ENCODE measurements around the gene GNAZ.

GNAZ gene

GRCh38 chr22:23115825-23116494 is 45.6 kb downstream of the GNAZ start:
- Histone ChIP-seq H3K36me3 (ENCODE audit: control insufficient read depth in 2 of 2, insufficient read depth in 2 of 2, low read length in 2 of 2) (no peaks in the 10 kb centered on the region), H3K4me1 (ENCODE audit: control insufficient read depth in 2 of 2, insufficient read depth in 2 of 2, low read length in 2 of 2) (no peaks in the 10 kb centered on the region), H3K27ac (ENCODE audit: low read depth in 2 of 2, low read length in 2 of 2) (no peak overlapping the region), H3K27me3 (ENCODE audit: control insufficient read depth in 2 of 2, insufficient read depth in 2 of 2, low read length in 2 of 2) (no peaks in the 10 kb centered on the region), H3K9me3 (ENCODE audit: control insufficient read depth in 2 of 2, low read length in 2 of 2) (no peaks in the 10 kb centered on the region), H3K4me3 (ENCODE audit: low read length in 2 of 2) (no peak overlapping the region), H3K9ac (ENCODE audit: low read depth in 1 of 2, low read length in 2 of 2) (no peak overlapping the region)

- H3K4me3 ChIP-seq (ENCODE audit: low read length in 2 of 2) = no peak overlapping the region
- no peaks in the 10 kb centered on the region for H3K9me3 ChIP-seq (ENCODE audit: control insufficient read depth in 2 of 2, low read length in 2 of 2)
- no peaks in the 10 kb centered on the region for H3K27me3 ChIP-seq (ENCODE audit: control insufficient read depth in 2 of 2, insufficient read depth in 2 of 2, low read length in 2 of 2)
- H3K4me1 ChIP-seq (ENCODE audit: control insufficient read depth in 2 of 2, insufficient read depth in 2 of 2, low read length in 2 of 2) = no peaks in the 10 kb centered on the region
- H3K27ac ChIP-seq (ENCODE audit: low read depth in 2 of 2, low read length in 2 of 2) = no peak overlapping the region
- no peak overlapping the region for H3K9ac ChIP-seq (ENCODE audit: low read depth in 1 of 2, low read length in 2 of 2)
- no peaks in the 10 kb centered on the region for H3K36me3 ChIP-seq (ENCODE audit: control insufficient read depth in 2 of 2, insufficient read depth in 2 of 2, low read length in 2 of 2)
Observed at GRCh38 chr22:23116506-23117263, 46.4 kb downstream of the GNAZ start.

GRCh38 chr22:23117275-23117674 is 47.0 kb downstream of the GNAZ start:
- Histone ChIP-seq H3K4me1 (ENCODE audit: control insufficient read depth in 2 of 2, insufficient read depth in 2 of 2, low read length in 2 of 2) (no peaks in the 10 kb centered on the region), H3K27ac (ENCODE audit: low read depth in 2 of 2, low read length in 2 of 2) (no peak overlapping the region), H3K9ac (ENCODE audit: low read depth in 1 of 2, low read length in 2 of 2) (no peak overlapping the region)

GRCh38 chr22:23117891-23118646 is 47.8 kb downstream of the GNAZ start:
- H3K9ac ChIP-seq (ENCODE audit: low read depth in 1 of 2, low read length in 2 of 2) = no peak overlapping the region
- H3K4me1 ChIP-seq (ENCODE audit: control insufficient read depth in 2 of 2, insufficient read depth in 2 of 2, low read length in 2 of 2) = no peaks in the 10 kb centered on the region
- H3K9me3 ChIP-seq (ENCODE audit: control insufficient read depth in 2 of 2, low read length in 2 of 2) = no peaks in the 10 kb centered on the region
- no peaks in the 10 kb centered on the region for H3K27me3 ChIP-seq (ENCODE audit: control insufficient read depth in 2 of 2, insufficient read depth in 2 of 2, low read length in 2 of 2)
- no peak overlapping the region for H3K27ac ChIP-seq (ENCODE audit: low read depth in 2 of 2, low read length in 2 of 2)
- no peaks in the 10 kb centered on the region for H3K36me3 ChIP-seq (ENCODE audit: control insufficient read depth in 2 of 2, insufficient read depth in 2 of 2, low read length in 2 of 2)
- H3K4me3 ChIP-seq (ENCODE audit: low read length in 2 of 2) = no peak overlapping the region

More at GRCh38 chr22:23117275-23117674, 47.0 kb downstream of the GNAZ start:
- no peaks in the 10 kb centered on the region for H3K27me3 ChIP-seq (ENCODE audit: control insufficient read depth in 2 of 2, insufficient read depth in 2 of 2, low read length in 2 of 2)
- no peak overlapping the region for H3K4me3 ChIP-seq (ENCODE audit: low read length in 2 of 2)
- no peaks in the 10 kb centered on the region for H3K9me3 ChIP-seq (ENCODE audit: control insufficient read depth in 2 of 2, low read length in 2 of 2)
- no peaks in the 10 kb centered on the region for H3K36me3 ChIP-seq (ENCODE audit: control insufficient read depth in 2 of 2, insufficient read depth in 2 of 2, low read length in 2 of 2)

GRCh38 chr22:23118647-23119493 is 48.6 kb downstream of the GNAZ start:
- no peaks in the 10 kb centered on the region for H3K4me1 ChIP-seq (ENCODE audit: control insufficient read depth in 2 of 2, insufficient read depth in 2 of 2, low read length in 2 of 2)
- H3K27ac ChIP-seq (ENCODE audit: low read depth in 2 of 2, low read length in 2 of 2) = no peak overlapping the region
- H3K36me3 ChIP-seq (ENCODE audit: control insufficient read depth in 2 of 2, insufficient read depth in 2 of 2, low read length in 2 of 2) = no peaks in the 10 kb centered on the region
- no peaks in the 10 kb centered on the region for H3K27me3 ChIP-seq (ENCODE audit: control insufficient read depth in 2 of 2, insufficient read depth in 2 of 2, low read length in 2 of 2)
- H3K9ac ChIP-seq (ENCODE audit: low read depth in 1 of 2, low read length in 2 of 2) = no peak overlapping the region
- H3K9me3 ChIP-seq (ENCODE audit: control insufficient read depth in 2 of 2, low read length in 2 of 2) = no peaks in the 10 kb centered on the region
- no peak overlapping the region for H3K4me3 ChIP-seq (ENCODE audit: low read length in 2 of 2)

GRCh38 chr22:23119494-23120414 is 49.4 kb downstream of the GNAZ start:
- Histone ChIP-seq H3K9me3 (ENCODE audit: control insufficient read depth in 2 of 2, low read length in 2 of 2) (no peaks in the 10 kb centered on the region), H3K4me3 (ENCODE audit: low read length in 2 of 2) (no peak overlapping the region), H3K36me3 (ENCODE audit: control insufficient read depth in 2 of 2, insufficient read depth in 2 of 2, low read length in 2 of 2) (no peaks in the 10 kb centered on the region), H3K4me1 (ENCODE audit: control insufficient read depth in 2 of 2, insufficient read depth in 2 of 2, low read length in 2 of 2) (no peaks in the 10 kb centered on the region), H3K9ac (ENCODE audit: low read depth in 1 of 2, low read length in 2 of 2) (no peak overlapping the region), H3K27ac (ENCODE audit: low read depth in 2 of 2, low read length in 2 of 2) (no peak overlapping the region), H3K27me3 (ENCODE audit: control insufficient read depth in 2 of 2, insufficient read depth in 2 of 2, low read length in 2 of 2) (no peaks in the 10 kb centered on the region)

GRCh38 chr22:23120415-23120899 is 50.1 kb downstream of the GNAZ start:
- H3K4me1 ChIP-seq (ENCODE audit: control insufficient read depth in 2 of 2, insufficient read depth in 2 of 2, low read length in 2 of 2) = no peaks in the 10 kb centered on the region

GRCh38 chr22:23121000-23121421 is 50.7 kb downstream of the GNAZ start:
- Histone ChIP-seq H3K4me3 (ENCODE audit: low read length in 2 of 2) (no peak overlapping the region), H3K36me3 (ENCODE audit: control insufficient read depth in 2 of 2, insufficient read depth in 2 of 2, low read length in 2 of 2) (no peaks in the 10 kb centered on the region), H3K9me3 (ENCODE audit: control insufficient read depth in 2 of 2, low read length in 2 of 2) (no peaks in the 10 kb centered on the region), H3K4me1 (ENCODE audit: control insufficient read depth in 2 of 2, insufficient read depth in 2 of 2, low read length in 2 of 2) (no peaks in the 10 kb centered on the region), H3K27me3 (ENCODE audit: control insufficient read depth in 2 of 2, insufficient read depth in 2 of 2, low read length in 2 of 2) (no peaks in the 10 kb centered on the region), H3K9ac (ENCODE audit: low read depth in 1 of 2, low read length in 2 of 2) (no peak overlapping the region), H3K27ac (ENCODE audit: low read depth in 2 of 2, low read length in 2 of 2) (no peak overlapping the region)

More at GRCh38 chr22:23120415-23120899, 50.1 kb downstream of the GNAZ start:
- H3K27me3 ChIP-seq (ENCODE audit: control insufficient read depth in 2 of 2, insufficient read depth in 2 of 2, low read length in 2 of 2) = no peaks in the 10 kb centered on the region
- H3K9ac ChIP-seq (ENCODE audit: low read depth in 1 of 2, low read length in 2 of 2) = no peak overlapping the region
- H3K4me3 ChIP-seq (ENCODE audit: low read length in 2 of 2) = no peak overlapping the region
- no peaks in the 10 kb centered on the region for H3K36me3 ChIP-seq (ENCODE audit: control insufficient read depth in 2 of 2, insufficient read depth in 2 of 2, low read length in 2 of 2)
- no peak overlapping the region for H3K27ac ChIP-seq (ENCODE audit: low read depth in 2 of 2, low read length in 2 of 2)
- no peaks in the 10 kb centered on the region for H3K9me3 ChIP-seq (ENCODE audit: control insufficient read depth in 2 of 2, low read length in 2 of 2)

GRCh38 chr22:23121424-23121823 is 51.1 kb downstream of the GNAZ start:
- H3K36me3 ChIP-seq (ENCODE audit: control insufficient read depth in 2 of 2, insufficient read depth in 2 of 2, low read length in 2 of 2) = no peaks in the 10 kb centered on the region
- H3K9ac ChIP-seq (ENCODE audit: low read depth in 1 of 2, low read length in 2 of 2) = no peak overlapping the region
- H3K27ac ChIP-seq (ENCODE audit: low read depth in 2 of 2, low read length in 2 of 2) = no peak overlapping the region
- no peaks in the 10 kb centered on the region for H3K9me3 ChIP-seq (ENCODE audit: control insufficient read depth in 2 of 2, low read length in 2 of 2)
- H3K27me3 ChIP-seq (ENCODE audit: control insufficient read depth in 2 of 2, insufficient read depth in 2 of 2, low read length in 2 of 2) = no peaks in the 10 kb centered on the region
- H3K4me1 ChIP-seq (ENCODE audit: control insufficient read depth in 2 of 2, insufficient read depth in 2 of 2, low read length in 2 of 2) = no peaks in the 10 kb centered on the region
- H3K4me3 ChIP-seq (ENCODE audit: low read length in 2 of 2) = no peak overlapping the region
